CD4-positive, alpha-beta T cell (primary cell): ENCODE measurements around the gene PLEKHA5. TPM values are rescaled to one million over a fixed set of nuclear protein-coding genes. Genes with fewer than 3 reads are reported as not detected.

ENCODE experiments used
- ATAC-seq: fragments of 200-7000 bp; cut with Tn5 transposase; one replicate; pipeline ENCODE4 v1.10.0; 2022; ENCODE audit warnings: mild to moderate bottlenecking; ENCODE audit not compliant: poor library complexity
- CTCF ChIA-PET: fragments of 350-600 bp; sonication (Branson Sonifier 250); formaldehyde crosslinking; loops from one replicate; lab custom pipeline; 2021; ENCODE audit warnings: antibody characterized with exemption, inconsistent platforms; lab: Charles Lee
- POLR2A ChIA-PET: fragments of 350-600 bp; sonication (Branson Sonifier 250); formaldehyde crosslinking; loops from one replicate; lab custom pipeline; 2021; ENCODE audit warnings: antibody characterized with exemption, inconsistent platforms; lab: Charles Lee
- DNase-seq, 14 experiments: peaks; one replicate each; pipeline ENCODE4 v3.0.0-alpha.2; 2013 to 2020; ENCODE audit warnings: mixed read lengths in 2 of 14
- H3K27ac ChIP-seq, 2 donors: one replicate each; pipeline versions ENCODE4 v1.5.1 to v1.7.0; 2013; ENCODE audit warnings: low read length in 2 of 2, low read depth in 1 of 2, mild to moderate bottlenecking in 1 of 2
- H3K27me3 ChIP-seq, 2 experiments: 1 replicate in 1 of 2; 2 replicates in 1 of 2; pipeline versions ENCODE4 v1.6.1 to v1.7.0; 2013; ENCODE audit warnings: low read length in 2 of 2, control low read depth in 1 of 2, mild to moderate bottlenecking in 1 of 2, moderate library complexity in 1 of 2; ENCODE audit not compliant: insufficient read depth in 2 of 2, control insufficient read depth in 1 of 2
- H3K36me3 ChIP-seq: one replicate; pipeline ENCODE4 v1.6.1; 2013; ENCODE audit warnings: low read length, control low read depth; ENCODE audit not compliant: insufficient read depth
- H3K4me1 ChIP-seq: one replicate; pipeline ENCODE4 v1.6.1; 2013; ENCODE audit warnings: low read length, control low read depth; ENCODE audit not compliant: insufficient read depth
- H3K4me3 ChIP-seq: one replicate; pipeline ENCODE4 v1.5.1; 2013; ENCODE audit warnings: mild to moderate bottlenecking, low read length, moderate library complexity
- H3K9me3 ChIP-seq, 2 experiments: 1 replicate in 1 of 2; 2 replicates in 1 of 2; pipeline versions ENCODE4 v1.6.1 to v1.7.0; 2013; ENCODE audit warnings: low read length in 2 of 2, mild to moderate bottlenecking in 2 of 2, control low read depth in 1 of 2, moderate library complexity in 1 of 2; ENCODE audit not compliant: control insufficient read depth in 1 of 2, insufficient read depth in 1 of 2
- H3K27ac Mint-ChIP-seq: one replicate; pipeline ENCODE4 v1.8.0; 2020; ENCODE audit warnings: mixed read lengths
- H3K27me3 Mint-ChIP-seq: one replicate; pipeline ENCODE4 v1.8.0; 2021; ENCODE audit warnings: mixed read lengths
- H3K36me3 Mint-ChIP-seq: one replicate; pipeline ENCODE4 v1.8.0; 2021; ENCODE audit warnings: low read depth, mixed read lengths
- H3K4me1 Mint-ChIP-seq: one replicate; pipeline ENCODE4 v1.8.0; 2021; ENCODE audit warnings: low read depth, mixed read lengths
- H3K4me3 Mint-ChIP-seq: one replicate; pipeline ENCODE4 v1.8.0; 2020; ENCODE audit warnings: mild to moderate bottlenecking, mixed read lengths
- H3K9me3 Mint-ChIP-seq: one replicate; pipeline ENCODE4 v1.8.0; 2020; ENCODE audit warnings: mixed read lengths
- CTCF ChIP-seq: fragments of 200-600 bp; IDR thresholded peaks from one replicate; pipeline ENCODE4 v1.8.0; 2022; ENCODE audit warnings: antibody characterized with exemption, mild to moderate bottlenecking
- intact Hi-C, 2 experiments: fragments of 100-400 bp; cut with DNase I in 1 of 2; cut with micrococcal nuclease in 1 of 2; formaldehyde crosslinking; loops; one replicate each; pipeline versions ENCODE4 v1.15.1 to v1.9.0; 2023 to 2025; cut with DNase I, micrococcal nuclease
- total RNA-seq, 174 experiments: library from RNA in 2 of 174; stranded (reverse) in 2 of 174; gene quantifications; one replicate each; pipeline ENCODE4 v1.2.3 and lab custom pipeline; 2021 to 2026

The PLEKHA5 gene
- total RNA-seq, 2 experiments from 2014 or later: 4.5 to 5.4 TPM

- H3K36me3 Mint-ChIP-seq: no peaks in the 10 kb centered on the region
- ATAC-seq (no peak), DNase-seq (no peak)
- no peaks in the 10 kb centered on the region for H3K9me3 Mint-ChIP-seq
- no peaks in the 10 kb centered on the region for H3K9me3 ChIP-seq
- H3K36me3 ChIP-seq: no peaks in the 10 kb centered on the region
- H3K4me3 ChIP-seq: no peak overlapping the region
- no peak overlapping the region for H3K27ac ChIP-seq
- peak overlapping the region; percentile 42 for H3K27ac Mint-ChIP-seq
- no peak overlapping the region for H3K4me3 Mint-ChIP-seq
- POLR2A ChIA-PET: no interaction called here
- intact Hi-C loops: no loop called here
- no peaks in the 10 kb centered on the region for H3K4me1 ChIP-seq
- H3K4me1 Mint-ChIP-seq: peaks cover 13% of the 10 kb centered on the region
- H3K27me3 Mint-ChIP-seq: no peaks in the 10 kb centered on the region
- no peaks in the 10 kb centered on the region for H3K27me3 ChIP-seq
- CTCF ChIA-PET: no interaction called here
- TF ChIP-seq CTCF: no peak
Measured at GRCh38 chr12:19243551-19243950, 114.0 kb downstream of the PLEKHA5 start.

GRCh38 chr12:19244312-19244711 lies 114.8 kb downstream of the PLEKHA5 start:
- no peak overlapping the region for H3K4me3 Mint-ChIP-seq
- no peaks in the 10 kb centered on the region for H3K4me1 ChIP-seq
- ATAC-seq (no peak), DNase-seq (no peak)
- no peaks in the 10 kb centered on the region for H3K36me3 ChIP-seq
- intact Hi-C loops: no loop called here
- no peak overlapping the region for H3K27ac Mint-ChIP-seq
- H3K9me3 ChIP-seq: no peaks in the 10 kb centered on the region
- H3K27me3 ChIP-seq: no peaks in the 10 kb centered on the region
- TF ChIP-seq CTCF: no peak
- no peaks in the 10 kb centered on the region for H3K27me3 Mint-ChIP-seq
- H3K9me3 Mint-ChIP-seq: no peaks in the 10 kb centered on the region
- H3K27ac ChIP-seq: no peak overlapping the region
- ChIA-PET POLR2A (no interaction called here), CTCF (no interaction called here)
- H3K36me3 Mint-ChIP-seq: no peaks in the 10 kb centered on the region
- peaks cover 11% of the 10 kb centered on the region for H3K4me1 Mint-ChIP-seq
- no peak overlapping the region for H3K4me3 ChIP-seq

- no peak for DNase-seq
- CTCF ChIA-PET: no interaction called here
- Histone ChIP-seq H3K9me3 (no peaks in the 10 kb centered on the region), H3K27me3 (no peaks in the 10 kb centered on the region), H3K4me3 (no peak overlapping the region), H3K4me1 (no peaks in the 10 kb centered on the region), H3K36me3 (no peaks in the 10 kb centered on the region), H3K27ac (no peak overlapping the region)
- POLR2A ChIA-PET: no interaction called here
- Mint-ChIP-seq H3K36me3 (no peaks in the 10 kb centered on the region), H3K27ac (no peak overlapping the region), H3K27me3 (no peaks in the 10 kb centered on the region), H3K4me1 (peaks cover 11% of the 10 kb centered on the region), H3K9me3 (no peaks in the 10 kb centered on the region), H3K4me3 (no peak overlapping the region)
- intact Hi-C loops: no loop called here
- no peak for TF ChIP-seq CTCF
- ATAC-seq: no peak
Measured at GRCh38 chr12:19245106-19245505, 115.6 kb downstream of the PLEKHA5 start.
